Gastrocnemius medialis (tissue), 4 donors: ENCODE measurements around the gene IQGAP3.

Experiments used
- POLR2A ChIP-seq, 2 donors: fragments of 450-650 bp; IDR thresholded peaks; one replicate each; pipeline ENCODE4 v1.6.1; 2017; ENCODE audit warnings: antibody characterized with exemption in 2 of 2, mild to moderate bottlenecking in 2 of 2, moderate library complexity in 2 of 2
- TF ChIP-seq, protein P1 (sequence below), 5 experiments: fragments of 450-650 bp in 3 of 5; fragments of 200-600 bp in 2 of 5; sonication (generic) in 2 of 5; IDR thresholded peaks in 4 of 5; conservative IDR thresholded peaks in 1 of 5; 1 replicate in 4 of 5; 2 replicates in 1 of 5; pipeline ENCODE4 v1.5.1; 2016 to 2019; ENCODE audit warnings: antibody characterized with exemption in 5 of 5, mild to moderate bottlenecking in 3 of 5, moderate library complexity in 3 of 5

DNA sequence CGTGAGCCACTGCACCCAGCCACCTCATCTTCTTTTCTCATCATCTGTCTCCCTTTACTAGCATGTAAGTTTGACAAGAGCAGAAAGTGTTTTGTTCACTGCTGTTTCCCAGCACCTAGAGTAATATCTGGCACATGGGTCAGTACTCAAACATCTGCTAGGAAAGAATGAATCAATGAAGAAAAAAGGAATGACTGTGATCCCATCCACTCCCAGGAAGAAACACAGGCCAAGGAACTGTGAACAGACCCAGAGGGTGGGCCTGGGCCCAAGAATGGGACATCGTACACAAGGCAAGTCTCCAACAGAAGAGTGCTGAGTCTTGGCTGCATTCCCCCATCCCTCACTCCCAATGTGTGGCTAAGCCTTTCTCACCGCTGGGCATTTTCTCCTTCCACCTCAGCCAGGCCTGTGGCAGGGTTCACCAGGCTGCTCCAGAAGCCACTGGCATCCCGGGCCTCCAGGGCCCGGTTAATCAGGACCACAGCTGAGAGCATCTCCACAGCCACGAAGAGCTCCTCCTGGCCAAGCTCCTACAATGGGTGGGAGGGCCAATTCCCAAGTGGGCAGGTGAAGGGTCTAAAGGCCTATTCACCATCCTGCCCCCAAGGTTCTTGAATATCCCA is 18.4 kb downstream of the IQGAP3 start:
- TF ChIP-seq, protein P1, sequence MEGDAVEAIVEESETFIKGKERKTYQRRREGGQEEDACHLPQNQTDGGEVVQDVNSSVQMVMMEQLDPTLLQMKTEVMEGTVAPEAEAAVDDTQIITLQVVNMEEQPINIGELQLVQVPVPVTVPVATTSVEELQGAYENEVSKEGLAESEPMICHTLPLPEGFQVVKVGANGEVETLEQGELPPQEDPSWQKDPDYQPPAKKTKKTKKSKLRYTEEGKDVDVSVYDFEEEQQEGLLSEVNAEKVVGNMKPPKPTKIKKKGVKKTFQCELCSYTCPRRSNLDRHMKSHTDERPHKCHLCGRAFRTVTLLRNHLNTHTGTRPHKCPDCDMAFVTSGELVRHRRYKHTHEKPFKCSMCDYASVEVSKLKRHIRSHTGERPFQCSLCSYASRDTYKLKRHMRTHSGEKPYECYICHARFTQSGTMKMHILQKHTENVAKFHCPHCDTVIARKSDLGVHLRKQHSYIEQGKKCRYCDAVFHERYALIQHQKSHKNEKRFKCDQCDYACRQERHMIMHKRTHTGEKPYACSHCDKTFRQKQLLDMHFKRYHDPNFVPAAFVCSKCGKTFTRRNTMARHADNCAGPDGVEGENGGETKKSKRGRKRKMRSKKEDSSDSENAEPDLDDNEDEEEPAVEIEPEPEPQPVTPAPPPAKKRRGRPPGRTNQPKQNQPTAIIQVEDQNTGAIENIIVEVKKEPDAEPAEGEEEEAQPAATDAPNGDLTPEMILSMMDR (IDR thresholded peaks at IDR 0.05 in 4 of 5, conservative IDR thresholded peaks at IDR 0.05 in 1 of 5) = no peak
- no peak for TF ChIP-seq POLR2A (IDR thresholded peaks at IDR 0.05)
